Measurements from ENCODE around the gene DGKA. TPM values are rescaled to one million over a fixed set of nuclear protein-coding genes. Genes with fewer than 3 reads are reported as not detected.

Gene DGKA
- total and polyA plus RNA-seq, 2 of the 4 experiments (the other 2 are of a cell fraction): 71.9 to 75.1 TPM

GRCh38 chr12:55909513-55909884, 21.5 kb upstream of the DGKA start (continued):
- TF ChIP-seq FOS (IDR thresholded peaks at IDR 0.05; ENCODE audit: low read depth, low read length): no peak
- no peak for TF ChIP-seq CEBPB (IDR thresholded peaks at IDR 0.05; ENCODE audit: low read depth, low read length)
- no peak for TF ChIP-seq MXI1 (IDR thresholded peaks at IDR 0.05; ENCODE audit: borderline replicate concordance, low read depth, low read length)
- no peak for TF ChIP-seq BHLHE40 (IDR thresholded peaks at IDR 0.05; ENCODE audit: low read depth, low read length)

GRCh38 chr12:55912908-55913307, 18.1 kb upstream of the DGKA start:
- BruUV-seq (replicated peaks): no TSS peak
- no peak overlapping the region for H2AK9ac ChIP-seq (replicated peaks; ENCODE audit: low read depth, low read length, poor library complexity)
- POLR2A ChIA-PET (ENCODE audit: unreplicated experiment): no interaction called here

More at GRCh38 chr12:55912908-55913307, 18.1 kb upstream of the DGKA start:
- Histone ChIP-seq H2BK20ac (ENCODE audit: low read depth, low read length) (no peak overlapping the region), H4K8ac (ENCODE audit: low read depth in 2 of 2, low read length in 2 of 2) (no peak overlapping the region), H4K91ac (ENCODE audit: insufficient read depth, low read depth, low read length) (no peak overlapping the region), H3K4me1 (ENCODE audit: control insufficient read depth, insufficient read depth, low read length) (peaks cover 2% of the 10 kb centered on the region), H2AFZ (replicated peaks; ENCODE audit: low read length, poor library complexity) (no peak overlapping the region), H3K27ac (ENCODE audit: insufficient read depth, low read length) (no peak overlapping the region), H2AK5ac (ENCODE audit: low read depth, low read length) (no peak overlapping the region), H3K36me3 (ENCODE audit: control insufficient read depth, insufficient read depth, low read length) (peaks cover 3% of the 10 kb centered on the region; the same call in 1 of the 2 replicates), H4K20me1 (ENCODE audit: insufficient read depth, low read length) (peaks cover 5% of the 10 kb centered on the region), H3K4me3 (ENCODE audit: insufficient read depth, low read depth, low read length) (no peak overlapping the region), H3K9me1 (ENCODE audit: insufficient read depth, low read length) (no peaks in the 10 kb centered on the region; the same call in 1 of the 2 replicates), H2BK120ac (ENCODE audit: low read depth, low read length) (no peak overlapping the region), H3K4ac (ENCODE audit: low read depth, low read length) (no peak overlapping the region), H2BK15ac (ENCODE audit: low read depth, low read length) (no peak overlapping the region), H3K14ac (replicated peaks; ENCODE audit: low read depth, low read length) (no peak overlapping the region), H2BK5ac (ENCODE audit: low read depth, low read length, poor library complexity, severe bottlenecking) (no peak overlapping the region), H3K9ac (ENCODE audit: low read depth, low read length) (no peak overlapping the region), H4K5ac (ENCODE audit: low read depth, low read length) (no peak overlapping the region), H3K56ac (ENCODE audit: extremely low read depth, insufficient read depth, low read length) (no peak overlapping the region), H3K9me3 (ENCODE audit: control insufficient read depth, insufficient read depth, low read length) (no peaks in the 10 kb centered on the region), H3K79me1 (ENCODE audit: low read depth in 1 of 2, low read length in 2 of 2) (peaks cover 21 to 51% of the 10 kb centered on the region in 2 experiments), H3K23ac (ENCODE audit: low read depth, low read length) (no peak overlapping the region), H3K4me2 (ENCODE audit: low read depth, low read length) (no peak overlapping the region), H3K27me3 (ENCODE audit: control insufficient read depth, insufficient read depth, low read length) (no peaks in the 10 kb centered on the region), H3K18ac (ENCODE audit: low read depth, low read length) (no peak overlapping the region)
- ATAC-seq (ENCODE audit: low read depth): no peak
- WGBS, 2 experiments (ENCODE audit: extremely low coverage in 2 of 2, insufficient read length in 1 of 2): no CpG with 5 or more reads among the region's 4 CpGs
- DNase-seq: no peak
- in situ Hi-C loops (cut with MboI; ENCODE audit: low sequenced_read_pairs) (no loop called here), intact Hi-C loops (cut with micrococcal nuclease) (loop anchor here (1.0 to 10.0 kb wide), 3 partner anchors 8 to 1492 kb away; no protein-coding TSS in a partner anchor), dilution Hi-C loops (cut with HindIII; ENCODE audit: low sequenced_read_pairs, unreplicated experiment) (no loop called here)
- TF ChIP-seq MAFK (IDR thresholded peaks at IDR 0.05; ENCODE audit: low read depth, low read length): no peak
- CTCF ChIA-PET: no interaction called here

Data from IMR-90 (cell line).